ENCODE data around the gene RANBP6.

DNA sequence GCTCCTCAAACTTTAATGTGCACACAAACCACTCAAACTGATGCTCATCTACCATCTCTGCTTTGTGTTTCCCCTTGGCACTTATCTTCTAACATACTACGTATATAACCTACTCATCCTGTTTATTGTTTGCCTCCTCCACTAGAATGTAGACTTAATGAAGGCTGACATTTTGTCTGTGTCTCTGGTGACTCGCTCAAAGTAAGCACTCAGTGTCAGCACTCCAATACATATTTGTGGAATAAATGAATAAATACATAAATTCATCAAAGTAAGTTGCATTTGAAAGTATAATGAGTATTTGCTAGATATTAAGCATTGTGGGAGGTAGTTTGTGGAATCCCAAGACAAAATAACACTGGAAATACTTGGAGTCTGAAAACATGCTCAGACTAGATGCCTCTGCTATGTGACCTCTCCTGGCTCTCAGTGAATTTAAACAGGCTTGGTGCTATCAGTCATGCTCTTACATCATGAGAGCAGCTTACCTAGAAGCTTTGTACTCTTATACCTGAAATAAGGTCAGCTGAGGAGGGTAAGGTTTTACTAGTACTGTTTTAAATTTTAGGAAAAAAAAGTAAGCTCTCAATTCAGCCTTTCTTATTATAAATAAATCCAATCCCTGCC, 37.0 kb upstream of the RANBP6 start:
- no peak for TF ChIP-seq CTCF (IDR thresholded peaks at IDR 0.05)
- TF ChIP-seq POLR2A (IDR thresholded peaks at IDR 0.05) = no peak
